ENCODE results near the gene MAB21L2.

Gene MAB21L2

GRCh38 chr4:150578745-150579501, 3.0 kb upstream of the MAB21L2 start:
- no peak for DNase-seq

- no peak for DNase-seq
These were observed 2.3 kb upstream of the MAB21L2 start for GRCh38 chr4:150579551-150580234.

GRCh38 chr4:150580306-150580705, 1.6 kb upstream of the MAB21L2 start:
- no peak for DNase-seq

GRCh38 chr4:150581056-150581605, 820 bp upstream of the MAB21L2 start:
- no peak for DNase-seq

GRCh38 chr4:150581641-150582051, 305 bp upstream of the MAB21L2 start:
- no peak for DNase-seq

- DNase-seq = no peak
These were observed 929 bp downstream of the MAB21L2 start for GRCh38 chr4:150582873-150583286.

- no peak for DNase-seq
These were observed 1.5 kb downstream of the MAB21L2 start for GRCh38 chr4:150583287-150584110.

- no peak for DNase-seq
These were observed 2.4 kb downstream of the MAB21L2 start for GRCh38 chr4:150584111-150584915.

- no peak for DNase-seq
These were observed 3.7 kb downstream of the MAB21L2 start for GRCh38 chr4:150585611-150586010.

- DNase-seq = no peak
These were observed 4.3 kb downstream of the MAB21L2 start for GRCh38 chr4:150586162-150586810.

- DNase-seq = no peak
These were observed 6.4 kb downstream of the MAB21L2 start for GRCh38 chr4:150588316-150588715.

GRCh38 chr4:150589157-150589556, 7.2 kb downstream of the MAB21L2 start:
- no peak for DNase-seq

- no peak for DNase-seq
These were observed 8.7 kb downstream of the MAB21L2 start for GRCh38 chr4:150590631-150591030.

GRCh38 chr4:150591406-150591805, 9.5 kb downstream of the MAB21L2 start:
- no peak for DNase-seq

- DNase-seq = no peak
These were observed 10.0 kb downstream of the MAB21L2 start for GRCh38 chr4:150591904-150592303.

GRCh38 chr4:150593996-150594395, 12.0 kb downstream of the MAB21L2 start:
- no peak for DNase-seq

- DNase-seq = no peak
These were observed 17.0 kb downstream of the MAB21L2 start for GRCh38 chr4:150598909-150599308.

- no peak for DNase-seq
These were observed 17.6 kb downstream of the MAB21L2 start for GRCh38 chr4:150599547-150599946.

GRCh38 chr4:150600812-150601445, 19.0 kb downstream of the MAB21L2 start:
- no peak for DNase-seq

- no peak for DNase-seq
These were observed 27.2 kb downstream of the MAB21L2 start for GRCh38 chr4:150609131-150609530.

GRCh38 chr4:150619042-150619441, 37.1 kb downstream of the MAB21L2 start:
- DNase-seq = no peak
